Trophoblast cell (in vitro differentiated cells and primary cell): ENCODE results near the gene TEAD1.

Source experiments
- DNase-seq, 2 donors: peaks; one replicate each; pipeline ENCODE4 v3.0.0-alpha.2; 2016
- H2AFZ ChIP-seq: 2 replicates; pipeline ENCODE4 v1.6.1; 2013; ENCODE audit warnings: low read length, moderate library complexity, mild to moderate bottlenecking; ENCODE audit not compliant: insufficient read depth, poor library complexity
- H2AK5ac ChIP-seq: 2 replicates; pipeline ENCODE4 v1.6.1; 2013; ENCODE audit warnings: mild to moderate bottlenecking, low read length
- H2BK120ac ChIP-seq: 2 replicates; pipeline ENCODE4 v1.6.1; 2013; ENCODE audit warnings: low read length, mild to moderate bottlenecking, moderate library complexity; ENCODE audit not compliant: insufficient read depth, poor library complexity
- H2BK12ac ChIP-seq: 2 replicates; pipeline ENCODE4 v1.6.1; 2013; ENCODE audit warnings: mild to moderate bottlenecking, low read length, moderate library complexity
- H2BK5ac ChIP-seq: 2 replicates; pipeline ENCODE4 v1.6.1; 2013; ENCODE audit warnings: low read length, low read depth, moderate library complexity, mild to moderate bottlenecking; ENCODE audit not compliant: poor library complexity
- H3K14ac ChIP-seq: 2 replicates; pipeline ENCODE4 v1.6.1; 2013; ENCODE audit warnings: mild to moderate bottlenecking, low read length
- H3K18ac ChIP-seq: 2 replicates; pipeline ENCODE4 v1.6.1; 2013; ENCODE audit warnings: mild to moderate bottlenecking, low read length
- H3K23ac ChIP-seq: 2 replicates; pipeline ENCODE4 v1.6.1; 2013; ENCODE audit warnings: low read length
- H3K27ac ChIP-seq: 2 replicates; pipeline ENCODE4 v1.5.1; 2013; ENCODE audit warnings: low read depth, mild to moderate bottlenecking, inconsistent platforms, low read length, moderate library complexity
- H3K27me3 ChIP-seq: 2 replicates; pipeline ENCODE4 v1.6.1; 2013; ENCODE audit warnings: inconsistent platforms, mild to moderate bottlenecking, low read length, moderate library complexity; ENCODE audit not compliant: insufficient read depth
- H3K36me3 ChIP-seq, 2 experiments: 1 replicate in 1 of 2; 2 replicates in 1 of 2; pipeline ENCODE4 v1.6.1; 2013; ENCODE audit warnings: low read length in 2 of 2, mild to moderate bottlenecking in 2 of 2, moderate library complexity in 1 of 2; ENCODE audit not compliant: insufficient read depth in 2 of 2, control insufficient read depth in 1 of 2
- H3K4ac ChIP-seq: 2 replicates; pipeline ENCODE4 v1.6.1; 2013; ENCODE audit warnings: low read depth, mild to moderate bottlenecking, low read length, moderate library complexity
- H3K4me1 ChIP-seq, 2 experiments: 1 replicate in 1 of 2; 2 replicates in 1 of 2; pipeline ENCODE4 v1.6.1; 2013; ENCODE audit warnings: low read length in 2 of 2, mild to moderate bottlenecking in 2 of 2, moderate library complexity in 1 of 2; ENCODE audit not compliant: insufficient read depth in 2 of 2, control insufficient read depth in 1 of 2
- H3K4me2 ChIP-seq: 2 replicates; pipeline ENCODE4 v1.6.1; 2013; ENCODE audit warnings: inconsistent platforms, mild to moderate bottlenecking, low read length, moderate library complexity
- H3K4me3 ChIP-seq: 2 replicates; pipeline ENCODE4 v1.5.1; 2013; ENCODE audit warnings: mild to moderate bottlenecking, low read depth, low read length, inconsistent platforms
- H3K79me1 ChIP-seq: one replicate; pipeline ENCODE4 v1.6.1; 2013; ENCODE audit warnings: low read length
- H3K79me2 ChIP-seq: 2 replicates; pipeline ENCODE4 v1.6.1; 2013; ENCODE audit warnings: low read length, mild to moderate bottlenecking; ENCODE audit not compliant: control insufficient read depth, insufficient read depth, poor library complexity
- H3K9ac ChIP-seq: 2 replicates; pipeline ENCODE4 v1.6.1; 2013; ENCODE audit warnings: mild to moderate bottlenecking, low read length
- H3K9me3 ChIP-seq: 2 replicates; pipeline ENCODE4 v1.6.1; 2013; ENCODE audit warnings: low read depth, mild to moderate bottlenecking, control low read depth, inconsistent platforms, low read length; ENCODE audit not compliant: insufficient read depth
- H4K12ac ChIP-seq: 2 replicates; pipeline ENCODE4 v1.6.1; 2013; ENCODE audit warnings: low read depth, mild to moderate bottlenecking, low read length, moderate library complexity
- H4K8ac ChIP-seq: 2 replicates; pipeline ENCODE4 v1.6.1; 2013; ENCODE audit warnings: low read depth, mild to moderate bottlenecking, low read length, moderate library complexity
- H4K91ac ChIP-seq: one replicate; pipeline ENCODE4 v1.6.1; 2013; ENCODE audit warnings: low read depth, mild to moderate bottlenecking, low read length, moderate library complexity
- WGBS: extraction: QIAGEN DNeasy Blood & Tissue Kit; methylation state at CpG from one replicate; pipeline ENCODE4 v1.1.7; 2013; ENCODE audit warnings: missing lambda C conversion rate; ENCODE audit not compliant: insufficient read length, insufficient coverage; ENCODE audit errors: extremely low coverage; 5-methylcytosine and 5-hydroxymethylcytosine counted together

The TEAD1 gene

GRCh38 chr11:12792590-12792989 lies 118.4 kb downstream of the TEAD1 start:
- Histone ChIP-seq H3K79me2 (peaks cover 7% of the 10 kb centered on the region), H3K36me3 (peaks cover 2 to 11% of the 10 kb centered on the region in 2 experiments), H2AK5ac (no peak overlapping the region), H2BK5ac (no peak overlapping the region), H3K4me2 (no peak overlapping the region), H3K9me3 (no peaks in the 10 kb centered on the region), H3K27ac (no peak overlapping the region), H4K91ac (no peak overlapping the region), H4K12ac (no peak overlapping the region), H3K4me3 (no peak overlapping the region), H3K4ac (peak overlapping the region; percentile 48), H2BK120ac (no peak overlapping the region), H3K9ac (no peak overlapping the region), H3K27me3 (no peaks in the 10 kb centered on the region), H4K8ac (no peak overlapping the region), H2BK12ac (no peak overlapping the region), H3K14ac (no peak overlapping the region), H3K23ac (no peak overlapping the region), H3K18ac (no peak overlapping the region), H2AFZ (no peak overlapping the region), H3K4me1 (peaks cover 9 to 11% of the 10 kb centered on the region in 2 experiments), H3K79me1 (no peaks in the 10 kb centered on the region)
- WGBS: no CpG with 5 or more reads among the region's 2 CpGs
- peak in 1 of 2 donors; percentile 43 for DNase-seq

- Histone ChIP-seq H2BK5ac (no peak overlapping the region), H3K4me2 (no peak overlapping the region), H2BK120ac (no peak overlapping the region), H3K27ac (no peak overlapping the region), H3K79me1 (no peaks in the 10 kb centered on the region), H4K12ac (no peak overlapping the region), H4K91ac (no peak overlapping the region), H4K8ac (no peak overlapping the region), H3K9ac (no peak overlapping the region), H3K27me3 (no peaks in the 10 kb centered on the region), H2AFZ (no peak overlapping the region), H3K9me3 (no peaks in the 10 kb centered on the region), H3K23ac (no peak overlapping the region), H3K14ac (no peak overlapping the region), H3K36me3 (peaks cover 2 to 11% of the 10 kb centered on the region in 2 experiments), H3K4me1 (peaks cover 10% of the 10 kb centered on the region in 2 experiments), H3K18ac (no peak overlapping the region), H3K4me3 (no peak overlapping the region), H2AK5ac (no peak overlapping the region), H2BK12ac (no peak overlapping the region), H3K4ac (no peak overlapping the region), H3K79me2 (peaks cover 9% of the 10 kb centered on the region)
- WGBS: no CpG with 5 or more reads among the region's 2 CpGs
- no peak for DNase-seq
Measured at GRCh38 chr11:12793065-12793464, 118.8 kb downstream of the TEAD1 start.

GRCh38 chr11:12793506-12793905 lies 119.3 kb downstream of the TEAD1 start:
- Histone ChIP-seq H3K4me3 (no peak overlapping the region), H3K27me3 (no peaks in the 10 kb centered on the region), H4K12ac (no peak overlapping the region), H3K4me2 (no peak overlapping the region), H3K23ac (no peak overlapping the region), H3K18ac (no peak overlapping the region), H3K9me3 (no peaks in the 10 kb centered on the region), H3K14ac (no peak overlapping the region), H2AFZ (no peak overlapping the region), H2BK12ac (no peak overlapping the region), H3K27ac (peak overlapping the region; percentile 49), H2BK120ac (no peak overlapping the region), H3K36me3 (peaks cover 2 to 11% of the 10 kb centered on the region in 2 experiments), H3K4ac (peak overlapping the region; percentile 6), H2AK5ac (no peak overlapping the region), H4K8ac (no peak overlapping the region), H3K79me1 (no peaks in the 10 kb centered on the region), H3K9ac (no peak overlapping the region), H3K79me2 (peaks cover 9% of the 10 kb centered on the region), H4K91ac (no peak overlapping the region), H3K4me1 (peaks cover 12 to 13% of the 10 kb centered on the region in 2 experiments), H2BK5ac (no peak overlapping the region)
- WGBS: no CpG with 5 or more reads among the region's 2 CpGs
- no peak for DNase-seq

DNA sequence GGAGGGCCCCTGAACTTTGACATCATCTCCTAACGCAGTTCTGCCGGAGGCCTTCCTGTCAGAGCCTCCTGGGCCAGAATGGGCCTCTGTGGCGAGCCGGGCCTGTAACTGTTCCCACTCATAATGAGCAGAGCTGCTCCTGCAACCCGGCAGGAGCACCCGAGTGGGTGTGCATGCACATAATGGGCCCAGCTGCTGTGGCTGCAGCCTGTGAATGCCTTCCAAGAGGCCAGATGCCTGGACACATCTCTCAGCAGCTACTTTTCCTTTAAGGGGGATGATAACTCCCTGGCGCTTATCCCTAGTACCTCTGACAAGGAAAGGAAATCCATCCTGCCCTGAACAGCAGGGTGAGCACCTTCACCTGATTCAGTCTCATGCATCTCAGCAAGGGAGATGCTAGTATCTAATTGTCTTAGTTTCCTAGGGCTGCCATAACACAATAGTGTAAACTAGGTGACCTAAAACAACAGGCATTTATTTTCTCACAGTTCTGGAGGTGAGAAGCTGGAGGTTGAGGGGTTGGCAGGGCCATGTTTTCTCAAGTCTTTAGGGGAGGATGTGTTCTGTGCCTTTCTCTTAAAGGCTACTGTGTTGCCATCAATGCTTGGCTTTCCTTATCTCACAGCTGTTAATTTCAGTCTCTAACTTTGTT lies 120.5 kb downstream of the TEAD1 start:
- Histone ChIP-seq H3K79me2 (peaks cover 9% of the 10 kb centered on the region), H3K4me2 (no peak overlapping the region), H3K9me3 (no peaks in the 10 kb centered on the region), H3K27ac (no peak overlapping the region), H4K8ac (no peak overlapping the region), H3K14ac (no peak overlapping the region), H3K36me3 (peaks cover 2 to 13% of the 10 kb centered on the region in 2 experiments), H3K4me1 (peaks cover 13 to 15% of the 10 kb centered on the region in 2 experiments), H2AK5ac (no peak overlapping the region), H2AFZ (no peak overlapping the region), H2BK5ac (no peak overlapping the region), H4K91ac (no peak overlapping the region), H2BK12ac (no peak overlapping the region), H3K9ac (no peak overlapping the region), H4K12ac (no peak overlapping the region), H3K4ac (peak overlapping the region; percentile 7), H3K79me1 (no peaks in the 10 kb centered on the region), H3K4me3 (no peak overlapping the region), H2BK120ac (no peak overlapping the region), H3K23ac (no peak overlapping the region), H3K18ac (no peak overlapping the region), H3K27me3 (no peaks in the 10 kb centered on the region)
- DNase-seq: no peak
- no CpG with 5 or more reads among the region's 7 CpGs for WGBS
